HG02588 (cell line): ENCODE results near the gene TERB1.

Source experiments
- ATAC-seq: cut with Tn5 transposase; IDR thresholded peaks from one replicate; pipeline ENCODE4 v1.9.1; 2021; ENCODE audit warnings: mild to moderate bottlenecking, moderate library complexity; ENCODE audit not compliant: unreplicated experiment

Gene TERB1

GRCh38 chr16:66801320-66802105 is at the start of gene TERB1:
TERB1 (minus strand) TSS chr16:66801584; CDS start chr16:66796798, 4,786 bp downstream.
- no peak for ATAC-seq

GRCh38 chr16:66850115-66850815 is 48.9 kb upstream of the TERB1 start:
- no peak for ATAC-seq

GRCh38 chr16:66849549-66849948 is 48.2 kb upstream of the TERB1 start:
- no peak for ATAC-seq

- no peak for ATAC-seq
These were observed 47.6 kb upstream of the TERB1 start for GRCh38 chr16:66849021-66849420.

GRCh38 chr16:66848172-66848571 is 46.8 kb upstream of the TERB1 start:
- no peak for ATAC-seq

- ATAC-seq: no peak
These were observed 46.2 kb upstream of the TERB1 start for GRCh38 chr16:66847533-66848067.

- no peak for ATAC-seq
These were observed 45.4 kb upstream of the TERB1 start for GRCh38 chr16:66846831-66847230.

- ATAC-seq: no peak
These were observed 44.9 kb upstream of the TERB1 start for GRCh38 chr16:66846266-66846665.

GRCh38 chr16:66845791-66846221 is 44.4 kb upstream of the TERB1 start:
- ATAC-seq: no peak

GRCh38 chr16:66845080-66845410 is 43.7 kb upstream of the TERB1 start:
- no peak for ATAC-seq

- no peak for ATAC-seq
These were observed 43.1 kb upstream of the TERB1 start, which contains the start of gene CA7 for GRCh38 chr16:66844342-66845079. CA7 (plus strand) TSS chr16:66844414; CDS start chr16:66844488, 74 bp downstream.

GRCh38 chr16:66844009-66844341 is 42.6 kb upstream of the TERB1 start:
- ATAC-seq: no peak

GRCh38 chr16:66843191-66843590 is 41.8 kb upstream of the TERB1 start:
- no peak for ATAC-seq

GRCh38 chr16:66842765-66843164 is 41.4 kb upstream of the TERB1 start:
- no peak for ATAC-seq

GRCh38 chr16:66841366-66841765 is 40.0 kb upstream of the TERB1 start:
- ATAC-seq: no peak

- ATAC-seq: no peak
These were observed 39.5 kb upstream of the TERB1 start for GRCh38 chr16:66840883-66841282.

- no peak for ATAC-seq
These were observed 33.4 kb upstream of the TERB1 start for GRCh38 chr16:66834746-66835145.

- no peak for ATAC-seq
These were observed 31.4 kb upstream of the TERB1 start for GRCh38 chr16:66832661-66833305.

GRCh38 chr16:66832190-66832589 is 30.8 kb upstream of the TERB1 start:
- ATAC-seq: no peak

GRCh38 chr16:66830422-66831404 is 29.3 kb upstream of the TERB1 start, which contains the start of gene NAE1:
NAE1 (minus strand) TSS chr16:66830976; CDS start chr16:66830899, 77 bp downstream.
- peak; percentile 92 for ATAC-seq
